B cell (primary cell): ENCODE measurements around the gene WWTR1. TPM values are rescaled to one million over a fixed set of nuclear protein-coding genes. Genes with fewer than 3 reads are reported as not detected.

Experiments used
- ATAC-seq: fragments of 200-7000 bp; cut with Tn5 transposase; one replicate; pipeline ENCODE4 v1.10.0; 2021; ENCODE audit warnings: low read depth, mild to moderate bottlenecking, moderate number of reproducible peaks, moderate library complexity
- CTCF ChIA-PET: fragments of 350-600 bp; sonication (Branson Sonifier 250); formaldehyde crosslinking; loops from one replicate; lab custom pipeline; 2021; ENCODE audit warnings: antibody characterized with exemption, inconsistent platforms; lab: Charles Lee
- POLR2A ChIA-PET: fragments of 350-600 bp; sonication (Branson Sonifier 250); formaldehyde crosslinking; loops from one replicate; lab custom pipeline; 2021; ENCODE audit warnings: antibody characterized with exemption; lab: Charles Lee
- DNase-seq: peaks from one replicate; pipeline ENCODE4 v3.0.0; 2013
- H2AFZ ChIP-seq: 2 replicates; pipeline ENCODE4 v1.6.1; 2012; ENCODE audit warnings: mild to moderate bottlenecking, low read depth, low read length; ENCODE audit not compliant: insufficient read depth, poor library complexity, severe bottlenecking
- H3K27ac ChIP-seq, 2 donors: 1 replicate in 1 of 2; 2 replicates in 1 of 2; pipeline ENCODE4 v1.5.1; 2012 to 2013; ENCODE audit warnings: low read length in 2 of 2, mild to moderate bottlenecking in 2 of 2, moderate library complexity in 1 of 2
- H3K27me3 ChIP-seq, 4 experiments: fragments of 200-600 bp in 1 of 4; sonication (generic) in 1 of 4; replicated peaks in 1 of 4; 1 replicate in 2 of 4; 2 replicates in 2 of 4; pipeline versions ENCODE4 v1.6.1 to v1.7.0; 2013 to 2016; ENCODE audit warnings: low read length in 3 of 4, mild to moderate bottlenecking in 2 of 4, mixed read lengths in 1 of 4, moderate library complexity in 1 of 4; ENCODE audit not compliant: insufficient read depth in 4 of 4, control insufficient read depth in 3 of 4; ENCODE audit errors: control extremely low read depth in 1 of 4
- H3K36me3 ChIP-seq, 2 experiments: replicated peaks in 1 of 2; 1 replicate in 1 of 2; 2 replicates in 1 of 2; pipeline versions ENCODE4 v1.6.1 to v1.7.1; 2013; ENCODE audit warnings: low read length in 1 of 2; ENCODE audit not compliant: insufficient read depth in 2 of 2, control insufficient read depth in 1 of 2; ENCODE audit errors: control extremely low read depth in 1 of 2, extremely low read depth in 1 of 2
- H3K4me1 ChIP-seq, 2 donors: fragments of 200-600 bp in 1 of 2; sonication (generic) in 1 of 2; 1 replicate in 1 of 2; 2 replicates in 1 of 2; pipeline versions ENCODE4 v1.5.1 to v1.6.1; 2013 to 2017; ENCODE audit warnings: low read length in 2 of 2; ENCODE audit not compliant: control insufficient read depth in 2 of 2, insufficient read depth in 2 of 2
- H3K4me2 ChIP-seq: replicated peaks from 2 replicates; pipeline ENCODE3; 2012; ENCODE audit warnings: mild to moderate bottlenecking, low read depth, low read length; ENCODE audit not compliant: poor library complexity, severe bottlenecking
- H3K4me3 ChIP-seq, 5 experiments: fragments of 200-600 bp in 1 of 5; sonication (generic) in 1 of 5; 1 replicate in 3 of 5; 2 replicates in 2 of 5; pipeline versions ENCODE4 v1.5.1 to v1.7.0; 2011 to 2016; ENCODE audit warnings: low read length in 4 of 5, mild to moderate bottlenecking in 4 of 5, low read depth in 2 of 5, control low read depth in 1 of 5, moderate library complexity in 1 of 5; ENCODE audit not compliant: insufficient read depth in 1 of 5; ENCODE audit errors: control extremely low read depth in 1 of 5, extremely low read depth in 1 of 5
- H3K79me2 ChIP-seq: fragments of 200-600 bp; sonication (generic); one replicate; pipeline ENCODE4 v1.6.0; 2016; ENCODE audit warnings: low read length; ENCODE audit not compliant: control insufficient read depth, insufficient read depth
- H3K9ac ChIP-seq: fragments of 200-600 bp; sonication (generic); 2 replicates; pipeline ENCODE4 v1.6.1; 2017; ENCODE audit warnings: mild to moderate bottlenecking, low read length, moderate library complexity
- H3K9me3 ChIP-seq, 3 donors: one replicate each; pipeline versions ENCODE4 v1.6.1 to v1.7.1; 2013; ENCODE audit warnings: low read length in 2 of 3; ENCODE audit not compliant: control insufficient read depth in 2 of 3, insufficient read depth in 1 of 3; ENCODE audit errors: control extremely low read depth in 1 of 3
- H4K20me1 ChIP-seq: 2 replicates; pipeline ENCODE4 v1.6.0; 2012; ENCODE audit warnings: mild to moderate bottlenecking, low read length; ENCODE audit not compliant: insufficient read depth, control insufficient read depth, poor library complexity, severe bottlenecking
- H3K27ac Mint-ChIP-seq: one replicate; pipeline ENCODE4 v1.8.0; 2021; ENCODE audit warnings: mixed read lengths
- H3K27me3 Mint-ChIP-seq: one replicate; pipeline ENCODE4 v1.8.0; 2021; ENCODE audit warnings: mixed read lengths
- H3K4me1 Mint-ChIP-seq: one replicate; pipeline ENCODE4 v1.8.0; 2021; ENCODE audit warnings: mixed read lengths
- H3K4me3 Mint-ChIP-seq: one replicate; pipeline ENCODE4 v1.8.0; 2021; ENCODE audit warnings: mixed read lengths
- H3K9me3 Mint-ChIP-seq: one replicate; pipeline ENCODE4 v1.8.0; 2022; ENCODE audit warnings: mixed read lengths; ENCODE audit not compliant: insufficient read depth
- EZH2 ChIP-seq: IDR thresholded peaks from 2 replicates; pipeline ENCODE4 v1.6.1; 2012; ENCODE audit warnings: borderline replicate concordance, low read depth, mild to moderate bottlenecking, moderate library complexity, low read length; ENCODE audit not compliant: insufficient read depth, poor library complexity, severe bottlenecking
- WGBS: methylation state at CpG from one replicate; pipeline ENCODE4 v1.1.5; 2013; ENCODE audit warnings: missing lambda C conversion rate; ENCODE audit not compliant: insufficient coverage; 5-methylcytosine and 5-hydroxymethylcytosine counted together
- intact Hi-C: fragments of 100-400 bp; cut with micrococcal nuclease; formaldehyde crosslinking; loops from one replicate; pipeline ENCODE4 v1.10.0; 2022
- polyA plus RNA-seq: library from polyadenylated mRNA; depleted of rRNA; stranded (reverse); fragments of >200 nt; gene quantifications from 2 replicates; pipeline ENCODE4 v1.2.3, GENCODE V29; 2012
- total RNA-seq, 2 donors: library from RNA; stranded (reverse); fragments of 120-200 nt in 1 of 2; gene quantifications; 1 replicate in 1 of 2; 2 replicates in 1 of 2; pipeline versions ENCODE4 v1.2.3 to v1.2.4, GENCODE V29; 2013 to 2022
- TF ChIP-seq, protein P1 (sequence below): fragments of 200-600 bp; IDR thresholded peaks from one replicate; pipeline ENCODE4 v1.8.0; 2022; ENCODE audit warnings: antibody characterized with exemption, mild to moderate bottlenecking

Gene WWTR1
- total and polyA plus RNA-seq, 2 donors (not counting 1 experiment from before 2014, with no cell fraction given): 0.79 to 2.3 TPM

DNA sequence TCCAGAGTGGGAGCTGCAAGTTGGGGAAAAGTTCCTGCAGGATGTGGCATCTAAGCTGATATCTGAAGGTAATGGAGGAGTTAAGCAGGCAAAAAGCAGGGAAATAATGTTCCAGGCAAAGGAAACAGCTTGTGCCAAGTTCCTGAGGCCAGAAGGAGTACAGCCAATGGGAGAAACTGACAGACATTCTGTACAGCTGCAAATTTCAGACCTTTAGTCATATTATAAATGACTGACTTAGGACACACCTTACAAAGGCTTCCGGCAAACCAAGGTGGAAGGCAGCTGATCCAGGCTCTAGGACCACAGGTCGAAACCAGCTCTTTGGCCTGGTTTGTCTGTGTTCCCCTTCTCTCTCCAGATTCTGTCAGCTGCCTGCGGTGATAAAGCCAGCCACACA is 9.3 kb downstream of the WWTR1 start:
- H3K4me1 Mint-ChIP-seq: no peaks in the 10 kb centered on the region
- H3K9ac ChIP-seq: no peak overlapping the region
- ChIA-PET POLR2A (no interaction called here), CTCF (no interaction called here)
- no peak for DNase-seq
- no peaks in the 10 kb centered on the region for H3K9me3 ChIP-seq
- 95% methylated on average over 2 of the region's 3 CpGs for WGBS
- no peaks in the 10 kb centered on the region for H3K36me3 ChIP-seq
- H3K4me3 Mint-ChIP-seq: no peak overlapping the region
- H3K9me3 Mint-ChIP-seq: no peaks in the 10 kb centered on the region
- no peak overlapping the region for H2AFZ ChIP-seq
- no peak overlapping the region for H3K4me3 ChIP-seq
- no peaks in the 10 kb centered on the region for H4K20me1 ChIP-seq
- intact Hi-C loops: no loop called here
- H3K4me2 ChIP-seq: no peak overlapping the region
- no peaks in the 10 kb centered on the region for H3K79me2 ChIP-seq
- no peaks in the 10 kb centered on the region for H3K27me3 ChIP-seq
- no peak overlapping the region for H3K27ac ChIP-seq
- peaks cover 0 to 3% of the 10 kb centered on the region in 2 donors for H3K4me1 ChIP-seq
- ATAC-seq: no peak
- H3K27ac Mint-ChIP-seq: no peak overlapping the region
- TF ChIP-seq, protein P1, sequence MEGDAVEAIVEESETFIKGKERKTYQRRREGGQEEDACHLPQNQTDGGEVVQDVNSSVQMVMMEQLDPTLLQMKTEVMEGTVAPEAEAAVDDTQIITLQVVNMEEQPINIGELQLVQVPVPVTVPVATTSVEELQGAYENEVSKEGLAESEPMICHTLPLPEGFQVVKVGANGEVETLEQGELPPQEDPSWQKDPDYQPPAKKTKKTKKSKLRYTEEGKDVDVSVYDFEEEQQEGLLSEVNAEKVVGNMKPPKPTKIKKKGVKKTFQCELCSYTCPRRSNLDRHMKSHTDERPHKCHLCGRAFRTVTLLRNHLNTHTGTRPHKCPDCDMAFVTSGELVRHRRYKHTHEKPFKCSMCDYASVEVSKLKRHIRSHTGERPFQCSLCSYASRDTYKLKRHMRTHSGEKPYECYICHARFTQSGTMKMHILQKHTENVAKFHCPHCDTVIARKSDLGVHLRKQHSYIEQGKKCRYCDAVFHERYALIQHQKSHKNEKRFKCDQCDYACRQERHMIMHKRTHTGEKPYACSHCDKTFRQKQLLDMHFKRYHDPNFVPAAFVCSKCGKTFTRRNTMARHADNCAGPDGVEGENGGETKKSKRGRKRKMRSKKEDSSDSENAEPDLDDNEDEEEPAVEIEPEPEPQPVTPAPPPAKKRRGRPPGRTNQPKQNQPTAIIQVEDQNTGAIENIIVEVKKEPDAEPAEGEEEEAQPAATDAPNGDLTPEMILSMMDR: no peak
- TF ChIP-seq EZH2: no peak
- peaks cover 19% of the 10 kb centered on the region for H3K27me3 Mint-ChIP-seq

GRCh38 chr3:149647812-149648211 is 10.0 kb downstream of the WWTR1 start:
- Mint-ChIP-seq H3K27me3 (peaks cover 19% of the 10 kb centered on the region), H3K27ac (no peak overlapping the region), H3K4me3 (no peak overlapping the region), H3K4me1 (no peaks in the 10 kb centered on the region), H3K9me3 (no peaks in the 10 kb centered on the region)
- Histone ChIP-seq H3K4me2 (no peak overlapping the region), H3K27me3 (no peaks in the 10 kb centered on the region), H3K36me3 (no peaks in the 10 kb centered on the region), H3K4me3 (no peak overlapping the region), H4K20me1 (no peaks in the 10 kb centered on the region), H2AFZ (no peak overlapping the region), H3K9me3 (no peaks in the 10 kb centered on the region), H3K27ac (no peak overlapping the region), H3K79me2 (no peaks in the 10 kb centered on the region), H3K9ac (no peak overlapping the region), H3K4me1 (peaks cover 0 to 3% of the 10 kb centered on the region in 2 donors)
- POLR2A ChIA-PET: no interaction called here
- DNase-seq: no peak
- no peak for ATAC-seq
- no CpG with 5 or more reads among the region's 1 CpG for WGBS
- CTCF ChIA-PET: no interaction called here
- intact Hi-C loops: no loop called here
- no peak for TF ChIP-seq EZH2
- TF ChIP-seq, protein P1: no peak
